GM18909 (cell line): ENCODE results near the gene SLC49A3.
"Not testable (repeated sequence)": the region's sequence is repeated elsewhere in the genome, so short reads cannot be mapped to it uniquely, and the experiment has no call there.

ENCODE experiments used
- ATAC-seq: cut with Tn5 transposase; IDR thresholded peaks from one replicate; pipeline ENCODE4 v1.9.1; 2021; ENCODE audit warnings: mild to moderate bottlenecking; ENCODE audit not compliant: unreplicated experiment, poor library complexity

SLC49A3 gene

GRCh38 chr4:656436-657337 is 32.3 kb downstream of the SLC49A3 start:
- ATAC-seq = no peak

- no peak for ATAC-seq
These were observed 33.3 kb downstream of the SLC49A3 start for GRCh38 chr4:655464-656151.

GRCh38 chr4:654871-655463 is 34.0 kb downstream of the SLC49A3 start:
- ATAC-seq = no peak

- no peak for ATAC-seq
These were observed 34.5 kb downstream of the SLC49A3 start for GRCh38 chr4:654503-654845.

- ATAC-seq = no peak
These were observed 35.0 kb downstream of the SLC49A3 start for GRCh38 chr4:653831-654502.

DNA sequence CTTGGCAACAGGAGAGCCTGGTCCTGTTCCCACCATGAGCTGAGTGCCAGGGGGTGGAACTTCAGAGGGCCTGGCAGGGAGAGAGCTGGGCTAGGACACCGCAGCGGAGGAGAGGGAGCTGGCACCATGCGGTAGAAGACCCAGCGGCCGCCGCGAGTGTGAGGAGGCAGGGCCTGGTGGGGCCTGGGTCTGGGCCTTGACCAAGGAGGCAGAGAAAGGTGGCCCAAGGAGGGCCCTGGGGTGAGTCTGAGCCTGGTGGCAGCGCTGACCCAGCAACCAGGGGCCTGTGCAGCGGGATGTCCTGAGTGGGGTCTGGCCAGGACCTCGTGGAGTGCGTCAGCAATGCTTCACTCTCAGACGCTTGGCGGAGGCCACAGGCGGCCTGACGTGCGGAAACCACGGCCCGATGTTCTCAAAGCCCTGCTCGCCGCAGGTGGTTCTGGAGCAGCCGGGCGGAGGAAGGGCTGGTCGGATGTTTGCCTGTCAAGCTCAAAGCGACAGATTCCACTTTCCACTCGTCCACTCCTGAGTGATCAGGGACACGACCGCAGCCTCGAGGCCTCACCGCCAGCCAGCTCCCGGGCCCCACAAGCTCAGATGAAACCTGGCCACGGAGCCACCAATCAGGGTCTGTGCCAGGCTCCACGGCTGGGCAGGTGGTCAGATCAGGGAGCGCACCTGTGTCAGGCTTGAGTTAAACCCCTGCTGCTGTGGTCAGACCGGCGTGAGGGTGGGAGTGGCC is 35.7 kb downstream of the SLC49A3 start:
- ATAC-seq = no peak

DNA sequence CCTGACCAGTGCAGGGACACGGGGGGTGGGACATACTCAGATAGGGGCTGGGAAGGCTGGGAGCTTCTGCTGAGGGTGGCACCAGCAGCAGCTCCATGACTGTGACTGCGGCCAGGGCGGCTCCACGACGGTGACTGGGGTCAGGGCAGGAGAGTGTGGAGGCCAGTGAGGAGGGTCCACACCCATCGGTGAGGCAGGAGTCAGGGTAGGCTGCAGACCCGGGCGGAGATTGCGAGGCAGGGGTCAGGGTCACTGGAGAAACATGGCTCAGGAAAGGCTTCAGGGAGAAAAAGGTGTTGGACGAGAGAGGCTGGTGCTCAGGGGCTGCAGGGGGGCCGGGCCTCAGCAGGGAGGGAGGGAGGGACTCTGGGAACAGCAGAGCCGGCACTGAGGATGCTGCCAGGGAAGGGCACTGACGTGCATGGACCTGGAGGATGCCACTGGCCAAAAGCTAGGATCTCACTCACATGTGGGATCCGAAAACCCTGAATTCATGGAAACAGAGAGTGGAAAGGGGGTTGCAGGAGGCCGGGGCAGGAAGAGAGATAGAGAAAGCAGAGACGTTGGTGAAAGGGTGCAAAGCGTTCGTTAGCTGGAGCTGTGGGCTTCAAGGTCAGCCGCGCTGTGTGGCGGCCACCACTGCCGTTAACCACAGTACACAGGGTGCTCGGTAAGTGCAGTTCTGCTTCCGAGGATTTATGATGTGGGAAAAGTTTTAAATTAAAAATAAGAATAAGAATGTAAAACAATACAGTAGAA is 36.9 kb downstream of the SLC49A3 start:
- ATAC-seq = no peak

DNA sequence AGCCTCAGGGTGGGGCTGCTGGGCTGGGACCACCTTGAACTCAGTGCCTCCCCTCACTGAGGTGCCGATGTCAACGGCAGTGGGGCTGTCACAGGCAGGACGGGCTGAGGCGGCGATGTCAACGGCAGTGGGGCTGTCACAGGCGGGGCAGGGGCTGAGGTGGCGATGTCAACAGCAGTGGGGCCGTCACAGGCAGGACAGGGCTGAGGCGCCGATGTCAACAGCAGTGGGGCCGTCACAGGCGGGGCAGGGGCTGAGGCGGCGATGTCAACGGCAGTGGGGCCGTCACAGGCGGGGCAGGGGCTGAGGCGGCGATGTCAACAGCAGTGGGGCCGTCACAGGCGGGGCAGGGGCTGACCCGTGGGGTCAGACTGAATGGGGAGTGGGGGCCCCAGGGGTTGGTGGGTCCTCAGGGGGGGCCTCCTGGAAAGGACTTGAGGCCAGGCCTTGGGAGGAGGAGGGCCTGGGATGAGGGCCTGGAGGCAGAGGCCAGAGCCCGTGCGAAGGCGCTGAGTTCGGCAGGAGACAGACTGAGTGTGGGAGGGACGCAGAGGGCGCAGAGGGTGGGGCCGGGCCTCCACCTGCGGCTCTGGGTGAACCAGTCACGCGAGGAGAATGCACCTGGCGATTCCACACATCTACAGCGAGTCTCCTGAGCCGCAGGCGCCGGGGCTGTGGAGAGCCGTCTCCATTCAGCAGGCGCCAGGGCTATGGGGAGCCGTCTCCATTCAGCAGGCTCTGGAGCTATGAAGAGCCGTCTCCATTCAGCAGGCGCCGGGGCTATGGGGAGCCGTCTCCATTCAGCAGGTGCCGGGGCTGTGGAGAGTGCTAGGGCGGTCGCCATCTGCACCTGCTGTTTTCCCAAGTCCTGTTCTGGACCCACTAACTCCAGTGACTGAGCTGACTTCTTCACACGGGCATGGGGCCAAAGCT is 37.7 kb downstream of the SLC49A3 start:
- no peak for ATAC-seq

- ATAC-seq = no peak
These were observed 38.5 kb downstream of the SLC49A3 start for GRCh38 chr4:650461-650860.

- no peak for ATAC-seq
These were observed 39.1 kb downstream of the SLC49A3 start for GRCh38 chr4:649751-650310.

DNA sequence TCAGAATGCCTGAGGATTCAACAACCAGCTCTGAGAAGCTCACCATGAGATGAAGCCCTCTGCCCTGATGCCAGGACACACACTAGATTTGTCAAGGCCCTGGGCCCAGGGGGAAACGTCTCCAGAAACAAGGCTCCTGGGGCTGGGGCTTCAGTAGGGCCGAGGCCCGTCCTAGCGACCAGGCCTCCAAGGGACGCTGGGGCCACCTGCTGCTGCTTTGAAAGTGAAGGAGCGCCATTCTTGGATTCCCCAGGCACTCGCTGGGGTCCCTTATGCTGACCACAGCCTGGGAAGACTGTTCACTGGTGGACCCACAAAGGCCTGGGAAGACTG is 39.7 kb downstream of the SLC49A3 start:
- no peak for ATAC-seq

DNA sequence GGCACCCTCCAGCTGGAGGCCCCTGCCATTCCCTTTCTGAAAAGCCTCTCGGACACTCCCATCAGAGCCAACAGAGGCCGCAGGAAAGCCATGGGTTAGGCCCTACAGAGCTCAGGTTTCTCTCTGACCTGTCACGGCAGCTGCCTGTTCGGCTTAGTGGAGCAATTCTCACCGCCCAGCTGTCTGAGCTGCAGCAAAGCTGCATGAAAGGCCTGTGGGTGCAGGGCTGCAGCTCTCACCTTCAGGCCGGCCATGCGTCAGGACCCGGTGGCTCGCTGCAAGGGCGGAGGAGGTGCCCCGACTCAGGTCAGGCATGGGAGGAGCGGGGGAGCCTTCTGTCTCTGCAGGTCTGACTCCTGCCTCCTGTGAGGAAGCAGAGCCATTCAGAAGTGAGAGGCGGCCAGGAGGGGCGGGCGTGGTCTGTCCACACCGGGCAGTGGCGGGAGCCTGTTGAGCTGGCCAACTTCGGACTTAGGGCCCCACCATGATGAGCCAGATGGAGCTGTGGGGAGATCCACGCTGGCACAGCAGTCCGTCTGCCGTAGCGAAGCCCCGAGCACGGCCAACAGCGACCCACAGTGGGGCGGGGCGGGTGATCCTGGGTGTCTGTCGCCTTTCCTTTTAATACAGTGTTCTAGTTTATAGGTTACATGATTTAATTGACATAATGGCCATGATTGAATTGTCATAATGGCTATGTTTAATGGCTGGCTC is 40.2 kb downstream of the SLC49A3 start:
- ATAC-seq = no peak

DNA sequence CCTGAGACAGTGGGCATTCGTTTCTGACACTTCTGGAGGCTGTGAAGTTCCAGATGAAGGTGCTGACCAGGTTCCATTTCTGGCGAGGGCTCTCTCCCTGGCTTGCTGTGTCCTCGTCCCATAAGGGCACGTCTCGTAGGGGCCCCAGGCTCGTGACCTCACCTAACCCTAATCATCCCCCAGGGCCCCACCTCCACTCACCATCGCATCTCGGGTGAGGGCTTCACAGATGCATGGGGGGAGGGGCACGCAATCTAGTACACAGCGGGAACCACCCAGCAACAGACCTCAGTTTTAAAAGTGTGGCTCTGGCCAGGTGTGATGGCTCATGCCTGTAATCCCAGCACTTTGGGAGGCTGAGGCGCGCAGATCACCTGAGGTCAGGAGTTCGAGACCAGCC is 41.5 kb downstream of the SLC49A3 start:
- ATAC-seq = no peak

GRCh38 chr4:646460-646859 is 42.5 kb downstream of the SLC49A3 start:
- no peak for ATAC-seq

GRCh38 chr4:642366-642765 is 46.6 kb downstream of the SLC49A3 start:
- ATAC-seq = not testable (repeated sequence)

GRCh38 chr4:637536-638280 is 51.2 kb downstream of the SLC49A3 start:
- ATAC-seq = no peak

- ATAC-seq = no peak
These were observed 52.3 kb downstream of the SLC49A3 start for GRCh38 chr4:636628-637159.
